Islet of Langerhans (tissue), 1 donor: ENCODE data around the gene C6orf136.
"Not testable (repeated sequence)": the region's sequence is repeated elsewhere in the genome, so short reads cannot be mapped to it uniquely, and the experiment has no call there.

ENCODE experiments used
- FAIRE-seq: peaks from one replicate; lab custom pipeline; 2011; peaks lifted over from hg19 to GRCh38; lab: Jason Lieb, UNC

The C6orf136 gene, protein sequence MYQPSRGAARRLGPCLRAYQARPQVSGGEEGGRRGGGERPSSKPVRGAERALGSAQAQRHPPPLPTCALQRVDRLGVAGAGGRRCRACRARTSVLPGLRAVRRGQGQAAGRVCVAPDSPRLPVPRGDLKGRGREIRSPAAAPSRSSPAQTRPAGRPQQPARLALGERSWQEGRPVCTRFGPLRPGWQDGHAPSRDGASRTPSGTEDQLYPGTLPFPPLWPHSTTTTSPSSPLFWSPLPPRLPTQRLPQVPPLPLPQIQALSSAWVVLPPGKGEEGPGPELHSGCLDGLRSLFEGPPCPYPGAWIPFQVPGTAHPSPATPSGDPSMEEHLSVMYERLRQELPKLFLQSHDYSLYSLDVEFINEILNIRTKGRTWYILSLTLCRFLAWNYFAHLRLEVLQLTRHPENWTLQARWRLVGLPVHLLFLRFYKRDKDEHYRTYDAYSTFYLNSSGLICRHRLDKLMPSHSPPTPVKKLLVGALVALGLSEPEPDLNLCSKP

DNA sequence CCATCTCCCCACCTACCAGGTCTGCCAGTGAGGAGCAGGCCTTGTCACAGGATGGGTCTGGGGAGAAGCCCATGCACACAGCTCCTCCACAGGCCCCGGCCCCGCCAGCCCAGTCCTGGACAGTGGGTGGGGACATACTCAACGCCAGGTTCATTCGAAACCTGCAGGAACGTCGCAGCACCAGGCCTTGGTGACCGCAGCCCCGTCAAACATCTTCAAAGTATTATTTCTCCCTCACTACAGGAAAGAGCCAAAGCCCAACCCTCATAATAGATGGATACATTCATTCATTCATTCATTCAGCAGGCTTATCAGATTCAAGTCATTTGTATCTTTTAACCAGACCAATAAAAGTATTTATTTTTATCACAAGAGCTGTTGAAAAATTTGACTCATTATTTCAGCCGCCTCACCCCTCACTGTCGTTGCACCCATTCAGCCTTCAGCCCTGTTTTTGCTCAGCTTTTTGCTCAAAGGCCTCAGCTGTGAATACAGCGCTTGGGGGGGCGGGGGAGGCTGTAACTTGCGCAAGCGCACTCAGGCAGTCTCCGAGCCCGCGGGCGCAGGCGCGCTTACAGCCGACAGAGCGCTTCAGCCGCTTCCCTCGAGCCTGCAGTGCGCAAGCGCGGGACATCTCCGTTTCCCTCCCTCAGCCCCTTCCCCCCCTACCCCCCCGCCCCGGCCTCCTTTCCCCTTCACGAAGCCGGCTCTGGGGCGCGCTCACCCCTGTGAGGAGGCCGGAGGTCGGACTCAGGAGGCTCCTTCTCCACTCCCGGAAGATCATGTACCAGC is at the start of gene C6orf136:
C6orf136 (plus strand) TSS at position 684 of the 792 bp plus-strand sequence; CDS start at position 783, 99 bp downstream.
- FAIRE-seq, result no peak

DNA sequence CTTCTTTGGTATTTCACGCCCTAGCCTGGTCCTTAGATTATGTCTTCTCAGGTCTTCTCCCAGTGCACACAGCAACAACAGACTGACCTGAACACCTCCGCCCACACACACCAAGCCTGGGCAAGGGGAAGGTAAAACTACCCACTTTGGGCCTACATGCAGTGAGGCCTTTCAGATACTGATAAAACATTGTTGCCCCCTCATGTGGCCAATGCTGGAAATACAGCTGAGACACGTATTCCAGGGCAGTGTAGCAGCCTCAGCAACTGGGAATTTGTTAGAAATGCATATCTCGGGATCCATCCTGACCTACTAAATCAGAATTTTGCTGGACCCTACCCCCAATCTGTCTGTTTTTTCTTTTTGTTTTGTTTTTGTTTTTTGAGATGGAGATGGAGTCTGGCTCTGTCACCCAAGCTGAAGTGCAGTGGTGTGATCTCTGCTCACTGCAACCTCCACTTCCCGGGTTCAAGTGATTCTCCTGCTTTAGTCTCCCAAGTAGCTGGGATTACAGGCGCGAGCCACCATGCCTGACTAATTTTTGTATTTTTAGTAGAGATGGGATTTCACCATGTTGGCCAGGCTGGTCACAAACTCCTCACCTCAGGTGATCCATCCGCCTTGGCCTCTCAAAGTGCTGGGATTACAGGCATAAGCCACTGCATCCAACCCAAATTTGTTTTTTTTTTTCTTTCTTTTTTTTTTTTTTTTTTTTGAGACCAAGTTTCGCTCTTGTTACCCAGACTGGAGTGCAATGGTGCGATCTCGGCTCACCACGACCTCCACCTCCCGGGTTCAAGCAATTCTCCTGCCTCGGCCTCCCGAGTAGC is 49.4 kb upstream of the C6orf136 start:
- not testable (repeated sequence) for FAIRE-seq

DNA sequence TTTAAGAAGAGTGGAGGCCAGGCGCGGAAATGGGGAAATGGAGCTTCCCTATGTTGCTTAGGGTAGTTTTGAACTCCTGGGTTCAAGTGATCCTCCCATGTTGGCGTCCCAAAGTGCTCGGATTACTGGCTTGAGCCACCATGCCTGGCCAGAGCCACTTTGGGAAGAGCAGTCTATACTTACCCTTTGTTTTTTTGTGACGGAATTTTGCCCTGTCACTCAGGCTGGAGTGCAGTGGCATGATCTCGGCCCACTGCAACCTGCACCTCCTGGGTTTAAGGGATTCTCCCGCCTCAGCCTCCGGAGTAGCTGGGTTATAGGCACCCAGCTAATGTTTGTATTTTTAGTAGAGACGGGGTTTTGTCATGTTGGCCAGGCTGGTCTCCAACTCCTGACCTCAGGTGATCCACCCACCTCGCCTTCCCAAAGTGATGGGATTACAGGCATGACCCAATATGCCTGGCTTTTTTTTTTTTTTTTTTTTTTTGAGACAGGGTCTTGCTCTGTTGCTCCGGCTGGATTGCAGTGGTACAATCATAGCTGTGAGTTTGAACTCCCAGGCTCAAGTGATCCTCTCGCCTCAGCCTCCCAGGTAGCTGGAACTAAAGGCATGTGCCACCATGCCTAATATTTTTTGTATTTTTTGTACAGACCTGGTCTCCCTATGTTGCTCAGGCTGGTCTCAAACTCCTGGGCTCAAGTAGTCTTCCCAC is 47.9 kb upstream of the C6orf136 start:
- FAIRE-seq, result no peak

DNA sequence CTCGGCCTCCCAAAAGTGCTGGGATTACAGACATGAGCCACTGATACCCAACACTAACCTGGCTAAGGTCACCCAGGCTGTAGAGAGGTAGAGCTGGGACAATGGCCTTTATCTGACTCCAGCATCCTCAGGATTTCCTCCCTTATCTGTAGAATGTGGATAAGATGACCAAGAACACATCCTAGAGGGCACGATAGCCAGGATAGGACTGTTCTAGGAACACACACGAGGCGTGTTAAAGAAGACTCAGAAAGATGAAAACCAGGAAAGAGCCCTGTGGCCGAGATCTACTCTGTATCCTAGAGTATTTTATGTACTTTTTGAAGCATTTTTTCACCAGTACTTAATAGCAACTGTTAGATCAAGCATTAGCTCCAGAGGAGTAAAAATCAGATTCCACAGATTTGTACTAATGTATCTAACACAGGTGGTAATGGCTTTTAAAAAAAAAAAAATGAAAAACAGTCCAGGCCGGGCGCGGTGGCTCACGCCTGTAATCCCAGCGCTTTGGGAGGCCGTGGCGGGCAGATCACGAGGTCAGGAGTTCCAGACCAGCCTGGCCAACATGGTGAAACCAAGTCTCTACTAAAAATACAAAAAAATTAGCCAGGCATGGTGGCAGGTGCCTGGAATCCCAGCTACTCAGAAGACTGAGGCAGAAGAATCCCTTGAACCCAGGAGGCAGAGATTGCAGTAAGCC is 47.2 kb upstream of the C6orf136 start:
- FAIRE-seq, result no peak

DNA sequence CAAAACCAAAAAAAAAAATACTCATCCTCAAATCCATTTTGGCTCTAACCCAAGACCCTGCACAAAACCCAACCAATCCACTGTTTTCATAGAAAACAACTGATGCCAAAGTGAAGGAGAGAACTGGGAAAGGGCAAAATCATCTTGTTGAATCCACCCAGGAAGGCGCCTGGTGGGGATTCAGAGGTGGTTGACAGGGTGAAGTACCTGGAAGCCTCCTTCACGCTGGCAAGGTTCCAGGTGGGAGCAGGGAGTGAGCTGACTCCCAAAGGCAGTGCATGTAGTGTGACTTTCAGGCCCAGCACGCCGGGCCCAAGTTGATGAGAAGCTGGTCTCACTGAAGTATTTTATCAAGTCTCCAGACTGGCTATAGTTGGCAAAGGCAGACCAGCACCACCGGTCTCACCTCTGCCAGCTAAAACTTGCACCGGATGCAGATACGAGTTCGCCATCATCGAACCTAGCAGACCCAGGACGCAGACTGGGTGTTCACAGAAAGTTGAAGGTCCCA is 46.4 kb upstream of the C6orf136 start:
- no peak for FAIRE-seq

DNA sequence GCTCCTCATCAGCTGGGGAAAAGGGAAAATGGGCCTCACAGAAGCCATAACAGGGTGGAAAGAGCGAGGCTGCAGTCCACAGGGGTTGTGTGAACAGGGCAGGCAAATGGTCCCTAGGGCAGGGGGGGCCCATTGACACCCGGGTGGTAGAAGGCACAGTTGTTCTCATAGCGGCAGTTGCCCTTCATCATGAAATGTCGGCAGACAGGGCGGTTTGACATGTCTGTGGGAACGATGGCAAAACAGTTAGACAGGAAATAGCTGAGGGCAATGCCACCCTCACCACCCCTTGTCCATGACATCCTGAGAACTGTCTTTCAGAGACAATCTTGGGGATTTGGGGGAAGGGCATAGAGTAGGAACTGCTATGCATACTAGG is 45.5 kb upstream of the C6orf136 start:
- FAIRE-seq, result no peak

DNA sequence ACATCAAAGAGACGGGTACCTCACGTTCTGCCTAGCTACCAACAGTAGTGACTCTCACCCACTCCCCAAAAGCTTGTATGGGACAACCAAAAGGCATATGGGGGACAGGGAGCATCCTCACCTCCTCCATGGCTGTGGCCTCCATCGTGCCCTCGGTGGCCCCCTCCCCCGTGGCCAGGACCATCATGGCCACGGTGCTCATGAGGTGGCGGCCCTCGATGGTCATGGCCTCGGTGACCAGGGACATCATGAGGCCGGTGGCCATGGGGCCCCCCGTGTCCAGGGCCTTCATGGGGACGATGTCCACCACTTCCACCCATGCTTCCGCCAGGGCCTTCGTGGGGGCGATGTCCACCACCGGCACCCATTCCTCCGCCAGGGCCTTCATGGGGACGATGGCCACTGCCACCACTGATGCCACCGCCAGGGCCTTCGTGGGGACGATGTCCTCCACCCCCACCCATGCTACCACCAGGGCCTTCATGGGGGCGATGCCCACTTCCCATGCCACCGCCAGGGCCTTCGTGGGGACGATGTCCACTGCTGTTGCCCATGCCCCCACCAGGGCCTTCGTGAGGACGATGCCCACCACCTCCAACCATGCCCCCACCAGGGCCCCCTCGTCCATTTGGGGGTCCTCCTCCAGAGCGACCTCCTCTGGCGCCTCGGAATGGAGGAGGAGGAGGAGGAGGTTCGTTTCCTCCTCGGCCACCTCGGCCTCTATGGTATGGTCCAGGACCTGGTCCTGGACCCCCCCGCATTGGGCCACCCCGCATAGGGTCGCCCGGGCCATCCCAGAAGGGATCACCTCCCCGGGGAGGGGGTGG is 44.9 kb upstream of the C6orf136 start:
- no peak for FAIRE-seq

DNA sequence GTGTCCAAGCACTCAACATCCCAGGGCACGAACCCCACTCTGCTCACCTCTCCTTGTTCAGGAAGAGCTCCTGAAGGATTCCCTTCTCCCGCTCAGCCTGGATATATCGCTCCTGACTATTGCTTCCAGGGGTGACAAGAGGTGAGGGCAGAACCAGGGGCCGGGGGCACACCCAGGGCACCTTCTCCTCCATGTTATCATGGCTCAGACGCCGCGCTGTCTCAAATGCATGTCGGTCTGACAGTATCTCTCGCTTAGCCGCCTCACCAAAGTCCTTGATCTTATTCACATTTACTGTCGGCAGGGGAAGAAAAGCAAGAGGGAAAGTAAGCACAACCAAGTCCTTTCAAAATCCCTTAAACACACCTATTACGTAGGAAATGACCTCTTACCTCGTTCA is 43.0 kb upstream of the C6orf136 start:
- FAIRE-seq, result no peak

DNA sequence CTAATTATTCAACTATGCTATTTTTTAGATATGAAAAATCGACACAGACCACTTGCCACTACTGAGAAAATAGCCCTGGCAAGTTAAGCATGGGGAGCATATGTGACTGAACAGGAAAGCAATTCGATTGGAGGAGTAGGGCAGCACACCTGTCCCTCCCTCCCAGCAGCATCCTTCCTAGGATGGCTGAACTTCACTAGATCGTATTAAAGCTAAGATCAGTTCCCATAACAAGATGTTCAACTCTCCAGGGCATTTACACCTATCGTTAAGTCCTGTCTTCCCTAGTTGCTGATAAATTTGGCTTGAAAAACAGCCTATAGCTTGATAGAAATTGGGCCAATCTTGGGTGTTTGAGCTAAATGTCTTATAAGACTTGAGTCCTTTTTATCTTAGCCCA is 36.9 kb upstream of the C6orf136 start:
- FAIRE-seq, result no peak

DNA sequence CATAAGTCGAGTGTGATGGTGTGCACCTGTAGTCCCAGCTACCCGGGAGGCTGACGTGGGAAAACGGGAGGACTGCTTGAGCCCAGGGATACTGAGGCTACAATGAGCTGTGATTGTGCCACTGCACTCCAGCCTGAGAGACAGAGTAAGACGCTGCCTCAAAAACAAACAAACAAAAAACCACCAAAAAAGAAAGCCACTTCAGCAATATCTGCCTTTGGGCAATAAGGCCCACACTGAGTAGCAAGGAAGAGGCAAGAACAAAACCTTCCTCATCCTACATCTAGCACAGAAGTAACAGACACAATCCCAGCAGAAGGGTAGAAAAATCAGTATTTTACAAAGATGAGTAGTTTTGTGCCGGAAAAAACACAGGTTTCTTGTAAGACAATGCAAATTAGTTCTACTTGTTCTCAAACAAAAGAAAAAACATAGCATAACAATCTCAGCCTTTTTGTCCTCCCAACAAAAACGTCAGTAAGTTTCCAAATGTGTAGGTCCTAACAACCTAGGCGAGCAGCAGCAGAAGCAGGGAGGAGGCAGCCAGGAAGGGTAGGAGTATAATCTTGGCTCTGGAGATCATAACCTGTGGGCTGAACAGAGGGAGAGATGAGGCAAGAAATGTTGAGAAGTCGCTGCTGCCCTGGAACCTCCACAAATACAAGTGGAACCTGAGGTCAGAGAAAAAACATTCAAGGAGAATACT is 35.6 kb upstream of the C6orf136 start:
- FAIRE-seq, result no peak

DNA sequence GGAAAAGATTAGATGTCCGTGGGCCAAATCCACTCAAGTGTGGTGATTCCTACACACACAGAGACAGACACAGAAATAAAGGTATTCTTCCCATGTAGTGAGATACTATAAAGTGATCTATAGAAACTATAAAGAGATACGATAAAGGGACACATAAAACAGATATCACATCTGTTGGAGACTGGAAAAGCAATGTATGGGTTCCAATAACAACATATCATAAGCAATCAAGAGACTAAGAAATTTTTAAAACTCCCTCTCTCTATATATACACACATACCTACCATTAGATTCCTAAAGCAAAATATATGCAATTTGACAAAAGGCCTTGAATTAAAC is 35.1 kb upstream of the C6orf136 start:
- FAIRE-seq, result no peak

DNA sequence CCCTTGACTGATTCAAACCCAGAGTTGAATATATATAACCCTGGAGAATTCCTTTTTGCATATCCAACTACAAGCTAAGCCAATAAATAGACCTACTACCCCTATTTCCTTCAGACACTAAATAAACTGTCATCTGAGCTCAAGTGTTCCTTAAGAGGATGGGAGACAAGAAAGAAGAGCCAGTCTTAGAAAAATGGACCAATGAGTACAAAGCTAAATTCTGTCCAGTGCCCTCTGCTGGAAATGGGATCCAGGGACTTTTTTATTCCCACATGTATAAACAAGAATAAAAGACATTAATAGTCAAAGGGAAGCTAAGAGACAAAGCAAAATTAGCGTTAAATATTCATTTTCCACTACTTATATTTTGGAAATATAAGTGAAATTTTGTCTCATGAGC is 34.7 kb upstream of the C6orf136 start:
- no peak for FAIRE-seq

DNA sequence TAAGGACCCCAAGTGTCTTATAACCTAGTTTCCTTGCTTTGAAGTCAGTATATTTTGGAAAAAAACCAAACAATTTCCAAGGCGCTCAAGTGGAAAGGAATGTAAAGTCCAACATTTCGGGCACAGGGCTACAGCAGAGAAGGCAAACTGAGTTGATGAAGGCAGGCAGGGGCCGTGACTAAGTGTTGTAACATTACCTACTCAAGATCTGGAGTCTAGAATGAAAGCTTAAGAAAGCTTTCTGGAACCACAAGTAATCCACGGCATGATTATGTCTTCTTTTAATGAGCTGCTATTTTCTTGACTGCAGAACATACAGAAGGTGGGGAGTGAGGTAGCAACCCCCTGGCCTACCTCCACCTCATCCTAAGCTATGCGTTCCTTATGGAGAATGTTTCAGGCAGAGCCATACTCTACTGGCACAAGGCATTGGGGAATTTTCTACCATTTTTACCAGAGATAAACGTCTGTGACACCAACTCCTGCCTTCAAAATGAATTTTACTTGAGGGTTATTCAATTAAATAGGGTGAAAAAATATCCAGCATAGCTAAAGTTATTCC is 34.2 kb upstream of the C6orf136 start:
- no peak for FAIRE-seq

DNA sequence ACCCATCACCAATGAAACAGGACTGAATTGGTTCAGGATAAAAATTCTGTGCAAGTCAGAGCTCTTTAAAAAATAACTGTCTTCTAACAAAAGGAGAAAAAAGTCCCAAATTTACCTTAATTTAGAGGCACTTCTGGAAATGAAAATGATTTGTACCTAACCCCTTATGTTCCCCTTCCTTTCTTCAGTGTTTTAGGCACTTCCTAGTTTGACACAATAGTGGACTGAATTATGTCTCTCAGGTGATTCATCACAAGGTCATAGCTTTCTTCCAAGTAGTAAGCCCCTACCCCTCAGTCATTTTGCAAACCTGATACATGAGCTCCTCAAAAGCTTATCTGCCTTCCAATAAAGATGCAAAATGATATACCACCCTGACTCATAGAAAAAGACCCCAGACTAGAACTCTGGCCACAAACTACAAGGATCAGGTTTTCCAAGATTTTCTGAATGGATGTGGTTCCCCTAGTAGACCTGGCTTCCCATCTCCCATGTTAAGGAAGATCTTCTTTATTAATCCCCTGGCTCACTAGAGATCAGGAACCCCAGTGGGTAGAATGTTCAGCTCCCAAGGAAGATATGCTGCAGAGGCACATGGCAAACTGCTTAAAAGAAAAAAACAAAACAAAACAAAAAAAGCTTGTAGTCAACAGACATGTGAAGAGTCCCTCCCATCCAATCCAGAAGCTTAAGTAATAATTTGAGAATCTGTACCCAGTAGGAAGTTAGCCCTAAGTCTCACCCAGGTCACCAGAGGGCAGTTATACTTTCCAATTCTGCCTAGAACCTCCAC is 33.5 kb upstream of the C6orf136 start:
- no peak for FAIRE-seq

DNA sequence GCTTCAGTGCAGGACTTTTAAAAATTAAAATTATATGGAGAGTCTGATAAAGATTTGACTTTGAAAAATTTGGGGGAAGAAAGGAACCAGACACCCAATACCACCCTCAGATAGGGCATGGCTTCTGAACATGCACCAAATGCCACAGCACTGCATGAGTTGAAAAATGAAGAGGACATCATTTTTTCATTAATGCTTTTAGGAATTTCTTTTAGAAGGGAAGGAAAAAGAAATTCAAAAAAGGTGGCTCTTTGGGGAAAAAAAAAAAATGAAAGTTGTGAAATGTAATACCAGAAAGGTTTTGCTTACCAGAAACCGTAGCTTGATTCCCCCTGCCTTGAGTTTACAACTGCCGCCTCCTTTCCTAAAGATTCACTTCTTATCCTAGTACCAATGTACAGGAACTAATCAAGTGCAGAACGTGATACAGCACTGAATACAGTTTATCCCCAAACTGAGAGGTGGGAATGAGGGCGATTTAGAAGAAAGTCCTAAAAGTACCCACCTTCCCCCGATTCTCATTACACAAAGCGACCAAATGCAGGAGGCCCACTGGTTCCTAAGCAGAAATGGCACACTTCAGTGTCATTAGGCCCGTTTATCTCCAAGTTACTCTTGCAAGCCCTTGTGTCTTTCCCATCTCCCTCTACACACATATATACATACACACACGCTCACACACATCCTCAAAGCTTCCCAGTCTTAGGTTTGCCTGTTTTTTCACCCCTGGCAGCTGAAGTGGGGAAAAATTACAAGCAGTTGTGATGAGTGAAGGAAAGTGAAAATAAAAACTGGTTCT is 32.7 kb upstream of the C6orf136 start:
- FAIRE-seq, result no peak

DNA sequence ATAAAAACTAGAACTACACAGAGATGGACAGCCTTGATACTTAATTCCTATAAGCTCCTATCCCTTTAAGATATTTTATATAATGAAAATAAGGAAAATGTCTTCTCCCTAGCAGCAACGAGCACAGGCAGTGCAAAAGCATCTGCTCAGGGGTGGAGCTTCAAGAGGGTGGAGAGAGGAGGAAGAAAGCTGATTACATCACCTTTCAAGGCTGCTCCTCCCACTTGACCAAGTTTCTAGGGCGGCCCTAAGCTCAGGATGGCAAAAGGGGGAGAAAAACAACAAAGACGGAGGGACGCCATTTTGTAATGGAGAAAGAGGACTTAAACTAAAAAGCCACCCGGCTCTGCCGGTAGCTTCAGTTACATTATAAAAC is 32.1 kb upstream of the C6orf136 start:
- FAIRE-seq, result peak; percentile 80

DNA sequence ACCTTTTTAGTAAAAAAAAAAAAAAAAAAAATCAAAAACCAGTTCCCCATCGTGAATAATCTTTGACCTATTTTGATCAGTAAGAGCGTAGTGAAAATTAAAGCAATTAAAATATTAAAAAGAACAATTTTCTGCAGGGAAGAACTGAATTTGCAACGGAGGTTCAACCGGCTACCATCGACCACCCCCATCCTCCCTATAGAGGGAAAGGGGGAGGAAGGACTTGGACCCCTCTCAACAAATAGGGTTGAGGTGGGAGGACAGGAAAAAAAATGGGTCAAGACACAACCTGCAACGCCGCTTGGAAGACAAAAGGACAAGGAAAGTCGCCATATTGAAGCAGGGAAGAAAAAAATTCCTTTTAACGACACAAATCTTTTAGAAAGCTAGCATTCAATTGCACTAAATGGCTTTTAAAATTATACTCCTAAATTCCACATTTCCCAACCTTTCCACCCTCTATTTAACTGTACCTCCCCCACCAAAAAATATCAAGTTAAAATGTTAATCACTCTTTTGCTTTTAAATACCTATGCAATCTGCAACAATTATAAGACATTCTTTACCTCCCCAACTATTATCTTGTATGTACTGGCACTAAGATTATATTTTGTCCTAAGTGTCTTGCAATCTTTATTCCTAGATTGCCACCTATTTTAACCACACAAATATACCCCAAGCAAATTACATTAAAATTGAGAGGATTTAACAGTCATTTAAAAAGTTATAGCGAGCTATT is 31.5 kb upstream of the C6orf136 start:
- peak; percentile 73 for FAIRE-seq
